ENCODE results near the gene ZNF367.

DNA sequence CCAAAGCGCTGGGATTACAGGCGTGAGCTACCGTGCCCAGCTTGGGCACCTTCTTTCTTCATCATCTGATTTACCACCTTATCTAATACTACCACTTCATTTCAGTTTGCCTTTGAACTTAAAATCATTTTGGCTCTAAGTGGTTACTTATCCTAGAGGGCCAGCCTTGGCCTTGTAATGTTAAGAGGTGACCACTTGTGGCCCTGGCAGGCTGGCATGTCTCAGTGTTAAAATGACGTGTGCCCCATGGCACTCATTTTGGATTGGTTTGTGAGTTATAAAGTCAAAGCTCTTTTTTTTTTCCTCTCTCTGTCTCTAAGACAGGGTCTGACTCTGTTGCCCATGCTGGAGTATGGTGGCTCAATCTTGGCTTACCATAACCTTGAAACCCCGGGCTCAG lies 49.6 kb upstream of the ZNF367 start:
- TF ChIP-seq CTCF (IDR thresholded peaks at IDR 0.05) = no peak
- no peak for TF ChIP-seq EZH2 (IDR thresholded peaks at IDR 0.05)
